Esophagus squamous epithelium (tissue), 4 donors: ENCODE measurements around the gene BDKRB2.

Experiments used
- POLR2A ChIP-seq, 4 donors: fragments of 450-650 bp; IDR thresholded peaks; one replicate each; pipeline ENCODE4 v1.6.1; 2017; ENCODE audit warnings: antibody characterized with exemption in 4 of 4, mild to moderate bottlenecking in 4 of 4, moderate library complexity in 3 of 4
- TF ChIP-seq, protein P1 (sequence below), 6 experiments: fragments of 450-650 bp in 4 of 6; fragments of 200-600 bp in 2 of 6; sonication (generic) in 2 of 6; IDR thresholded peaks; one replicate each; pipeline ENCODE4 v1.5.1; 2016 to 2019; ENCODE audit warnings: antibody characterized with exemption in 6 of 6, mild to moderate bottlenecking in 4 of 6, moderate library complexity in 4 of 6

DNA sequence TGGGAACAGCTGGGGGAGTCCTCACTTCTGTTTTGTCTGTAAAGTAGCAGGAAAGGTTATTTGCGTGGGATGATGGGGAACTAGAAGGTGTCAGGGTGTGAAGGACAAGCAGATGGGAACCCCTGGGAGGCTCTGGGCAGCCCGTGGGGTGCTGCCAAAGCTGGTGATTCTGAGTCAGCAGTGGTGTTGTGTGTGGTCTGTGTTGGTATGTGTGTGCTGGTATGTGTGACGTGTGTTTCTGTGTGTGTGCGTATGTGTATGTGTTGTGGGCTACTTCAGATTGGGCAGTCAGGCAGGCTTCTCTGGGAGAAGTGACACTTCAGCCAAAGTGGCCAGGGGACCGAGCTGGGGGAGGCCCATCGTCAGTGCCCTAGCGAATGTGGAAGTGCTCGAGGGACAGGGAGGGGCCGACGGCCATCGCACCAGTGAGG is 15.3 kb upstream of the BDKRB2 start:
- TF ChIP-seq, protein P1, sequence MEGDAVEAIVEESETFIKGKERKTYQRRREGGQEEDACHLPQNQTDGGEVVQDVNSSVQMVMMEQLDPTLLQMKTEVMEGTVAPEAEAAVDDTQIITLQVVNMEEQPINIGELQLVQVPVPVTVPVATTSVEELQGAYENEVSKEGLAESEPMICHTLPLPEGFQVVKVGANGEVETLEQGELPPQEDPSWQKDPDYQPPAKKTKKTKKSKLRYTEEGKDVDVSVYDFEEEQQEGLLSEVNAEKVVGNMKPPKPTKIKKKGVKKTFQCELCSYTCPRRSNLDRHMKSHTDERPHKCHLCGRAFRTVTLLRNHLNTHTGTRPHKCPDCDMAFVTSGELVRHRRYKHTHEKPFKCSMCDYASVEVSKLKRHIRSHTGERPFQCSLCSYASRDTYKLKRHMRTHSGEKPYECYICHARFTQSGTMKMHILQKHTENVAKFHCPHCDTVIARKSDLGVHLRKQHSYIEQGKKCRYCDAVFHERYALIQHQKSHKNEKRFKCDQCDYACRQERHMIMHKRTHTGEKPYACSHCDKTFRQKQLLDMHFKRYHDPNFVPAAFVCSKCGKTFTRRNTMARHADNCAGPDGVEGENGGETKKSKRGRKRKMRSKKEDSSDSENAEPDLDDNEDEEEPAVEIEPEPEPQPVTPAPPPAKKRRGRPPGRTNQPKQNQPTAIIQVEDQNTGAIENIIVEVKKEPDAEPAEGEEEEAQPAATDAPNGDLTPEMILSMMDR (IDR thresholded peaks at IDR 0.05), result no peak
- TF ChIP-seq POLR2A (IDR thresholded peaks at IDR 0.05), result no peak
